Stimulated activated naive CD8-positive, alpha-beta T cell treated with anti-CD3 and anti-CD28 coated beads, Interleukin-15, Interleukin-2, amounts not matched to agents 100 ng/mL and 50 ng/mL, for 24 hours (primary cell): ENCODE results near the gene DNPEP.

Experiments
- H3K27ac Mint-ChIP-seq: one replicate; pipeline ENCODE4 v1.8.0; 2021; ENCODE audit warnings: mild to moderate bottlenecking, mixed read lengths
- H3K27me3 Mint-ChIP-seq: one replicate; pipeline ENCODE4 v1.8.0; 2021; ENCODE audit warnings: mixed read lengths
- H3K36me3 Mint-ChIP-seq: one replicate; pipeline ENCODE4 v1.8.0; 2021; ENCODE audit warnings: low read depth, mixed read lengths
- H3K4me1 Mint-ChIP-seq: one replicate; pipeline ENCODE4 v1.8.0; 2021; ENCODE audit warnings: low read depth, mixed read lengths
- H3K4me3 Mint-ChIP-seq: one replicate; pipeline ENCODE4 v1.8.0; 2021; ENCODE audit warnings: mild to moderate bottlenecking, mixed read lengths
- H3K9me3 Mint-ChIP-seq: one replicate; pipeline ENCODE4 v1.8.0; 2021; ENCODE audit warnings: mixed read lengths

The DNPEP gene

DNA sequence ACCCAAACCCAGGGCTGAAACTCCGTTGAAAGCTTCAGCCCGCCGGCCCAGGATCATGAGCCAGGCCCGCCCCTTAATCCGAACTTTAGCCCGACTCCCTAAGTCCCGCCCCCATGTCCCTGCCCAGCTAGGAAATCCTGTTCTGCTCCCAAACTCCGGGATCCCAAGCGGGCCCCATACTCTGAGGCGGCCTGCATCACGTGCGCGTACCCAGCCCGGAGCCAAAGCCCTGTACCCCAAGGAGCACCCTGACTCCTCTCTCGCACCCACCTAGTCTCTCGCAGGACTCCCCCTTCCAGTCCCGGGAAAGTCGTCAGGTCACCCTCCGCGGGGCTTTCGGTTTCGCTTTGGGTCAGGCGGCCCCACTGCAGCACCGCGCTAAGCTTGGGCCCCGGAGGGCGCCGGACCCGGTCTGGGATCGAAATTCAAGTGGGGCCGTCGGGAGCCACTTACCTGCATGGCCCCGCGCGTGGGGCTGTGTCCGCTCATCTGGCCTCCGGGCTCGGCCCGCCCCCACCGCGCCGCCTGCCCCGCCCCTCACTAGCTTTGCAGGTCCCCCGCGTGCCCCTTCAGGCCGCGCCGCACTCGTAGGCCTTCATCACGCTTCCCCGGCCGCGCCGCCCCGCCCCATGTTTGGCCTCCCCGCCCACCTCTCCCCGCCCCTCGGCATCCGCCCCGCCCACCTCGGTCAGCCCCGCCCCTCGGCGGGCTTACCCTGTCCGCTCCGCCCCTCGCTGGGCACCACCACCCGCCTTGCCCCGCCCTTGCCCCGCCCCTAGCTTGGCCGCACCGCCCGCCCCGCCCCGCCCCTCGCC, at the start of gene DNPEP:
TSS of gene DNPEP (minus strand) at position 607 of the 815 bp plus-strand sequence. CDS start at position 489, 118 bp downstream.
- no peaks in the 10 kb centered on the region for H3K27me3 Mint-ChIP-seq
- peaks cover 16% of the 10 kb centered on the region for H3K4me1 Mint-ChIP-seq
- no peaks in the 10 kb centered on the region for H3K9me3 Mint-ChIP-seq
- peaks cover 26% of the 10 kb centered on the region for H3K36me3 Mint-ChIP-seq
- peak within 1 kb of the TSS; percentile 99 for H3K27ac Mint-ChIP-seq
- peak within 1 kb of the TSS; percentile 98 for H3K4me3 Mint-ChIP-seq

DNA sequence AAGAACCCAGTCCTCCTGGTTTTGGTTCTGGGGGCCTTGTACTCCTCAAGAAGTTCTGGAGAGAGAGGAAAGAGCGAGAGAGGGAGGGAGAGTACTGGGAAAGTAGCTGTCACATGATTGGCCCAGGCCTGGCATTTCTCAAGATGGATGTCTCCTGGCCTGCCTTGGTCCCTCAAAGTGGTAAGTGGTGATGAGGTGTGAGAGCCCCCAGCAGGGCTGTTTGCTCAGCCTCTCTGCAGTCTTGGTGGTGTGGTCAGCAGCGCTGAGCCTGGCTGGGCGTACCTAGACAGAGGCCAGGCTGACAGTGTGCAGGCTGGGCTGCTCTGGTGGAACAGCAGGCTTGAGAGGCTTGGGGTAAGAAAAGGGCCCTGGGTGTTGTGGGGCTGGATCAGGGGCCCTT, 49.4 kb upstream of the DNPEP start:
- Mint-ChIP-seq H3K4me1 (peaks cover 9% of the 10 kb centered on the region), H3K9me3 (no peaks in the 10 kb centered on the region)

DNA sequence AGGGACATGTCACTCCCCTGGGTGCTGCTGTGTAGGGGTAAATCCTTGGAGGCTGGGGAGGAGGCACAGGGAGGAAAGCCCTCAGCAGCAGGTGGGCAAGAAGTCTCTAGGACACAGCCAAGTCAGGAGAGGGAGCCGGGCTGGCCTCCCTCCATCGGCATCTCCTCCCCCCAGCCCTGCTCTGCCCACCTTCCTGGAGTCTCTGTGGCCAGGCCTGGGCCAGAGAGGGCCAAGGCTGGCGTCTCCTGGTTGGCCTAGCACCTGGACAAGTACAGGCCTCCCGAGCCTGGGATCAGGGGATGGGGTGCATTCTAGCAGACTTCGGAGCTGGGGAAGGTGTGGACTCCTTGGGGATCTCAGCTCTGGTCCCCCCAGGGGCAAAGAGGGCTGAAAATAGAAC, 48.8 kb upstream of the DNPEP start:
- Mint-ChIP-seq H3K9me3 (no peaks in the 10 kb centered on the region), H3K4me3 (no peak overlapping the region), H3K4me1 (peaks cover 8% of the 10 kb centered on the region), H3K27me3 (peaks cover 24% of the 10 kb centered on the region), H3K27ac (no peak overlapping the region), H3K36me3 (no peaks in the 10 kb centered on the region)

More for the DNA sequence above, 49.4 kb upstream of the DNPEP start:
- H3K36me3 Mint-ChIP-seq = no peaks in the 10 kb centered on the region
- H3K27ac Mint-ChIP-seq = no peak overlapping the region
- peaks cover 24% of the 10 kb centered on the region for H3K27me3 Mint-ChIP-seq
- no peak overlapping the region for H3K4me3 Mint-ChIP-seq

DNA sequence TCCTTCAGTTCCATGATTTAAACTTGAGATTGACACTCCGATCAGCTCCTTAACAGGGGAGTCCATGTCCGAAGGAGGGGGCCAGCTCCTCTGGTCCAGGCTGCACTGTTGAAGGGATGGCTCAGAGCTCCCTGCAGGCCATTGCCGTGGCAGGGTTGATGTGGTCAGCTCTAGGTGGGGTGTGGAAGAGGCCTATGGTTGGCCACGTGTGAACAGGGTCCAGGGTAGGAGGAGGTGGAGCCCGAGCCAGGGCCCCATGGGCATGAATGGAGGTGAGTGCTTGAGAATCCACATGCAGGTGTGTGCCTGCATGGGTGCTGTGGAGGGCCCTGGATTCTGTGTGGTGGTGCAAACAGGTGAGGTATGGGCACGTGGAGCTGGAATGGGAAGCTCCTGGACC, 48.0 kb upstream of the DNPEP start:
- peaks cover 17% of the 10 kb centered on the region for H3K27me3 Mint-ChIP-seq
- H3K27ac Mint-ChIP-seq = no peak overlapping the region

DNA sequence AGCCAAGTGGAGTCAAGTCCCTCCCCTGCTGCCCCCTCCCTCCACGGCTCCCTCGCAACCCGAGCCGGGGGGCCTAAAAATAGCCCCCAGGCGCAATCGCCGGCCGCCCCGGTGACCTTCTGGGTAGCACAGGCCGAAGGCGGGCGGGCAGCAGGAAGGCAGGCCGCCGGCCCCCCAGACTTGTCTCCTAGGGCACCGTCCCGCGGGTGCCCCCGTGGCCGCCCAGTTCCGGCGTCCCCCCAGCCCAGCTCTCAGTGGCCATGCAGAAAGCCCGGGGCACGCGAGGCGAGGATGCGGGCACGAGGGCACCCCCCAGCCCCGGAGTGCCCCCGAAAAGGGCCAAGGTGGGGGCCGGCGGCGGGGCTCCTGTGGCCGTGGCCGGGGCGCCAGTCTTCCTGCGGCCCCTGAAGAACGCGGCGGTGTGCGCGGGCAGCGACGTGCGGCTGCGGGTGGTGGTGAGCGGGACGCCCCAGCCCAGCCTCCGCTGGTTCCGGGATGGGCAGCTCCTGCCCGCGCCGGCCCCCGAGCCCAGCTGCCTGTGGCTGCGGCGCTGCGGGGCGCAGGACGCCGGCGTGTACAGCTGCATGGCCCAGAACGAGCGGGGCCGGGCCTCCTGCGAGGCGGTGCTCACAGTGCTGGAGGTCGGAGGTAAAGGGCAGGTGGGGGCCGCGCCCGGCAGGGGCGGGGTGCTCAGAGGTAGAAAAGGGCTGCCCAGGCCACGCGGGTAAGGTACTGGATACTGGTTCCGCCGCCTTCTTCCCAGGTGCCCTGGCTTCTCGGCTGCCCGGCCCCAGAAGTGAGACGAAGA, 47.2 kb upstream of the DNPEP start, which contains the start of gene SPEG:
TSS of gene SPEG (plus strand) at position 126 of the 808 bp plus-strand sequence. CDS start at position 261, 135 bp downstream.
- no peaks in the 10 kb centered on the region for H3K4me1 Mint-ChIP-seq
- H3K36me3 Mint-ChIP-seq = no peaks in the 10 kb centered on the region
- H3K27ac Mint-ChIP-seq = no peak within 1 kb of the TSS
- peaks cover 15% of the 10 kb centered on the region for H3K27me3 Mint-ChIP-seq
- no peak within 1 kb of the TSS for H3K4me3 Mint-ChIP-seq
- H3K9me3 Mint-ChIP-seq = no peaks in the 10 kb centered on the region

More for the DNA sequence above, 48.0 kb upstream of the DNPEP start:
- Mint-ChIP-seq H3K4me3 (no peak overlapping the region), H3K36me3 (no peaks in the 10 kb centered on the region), H3K9me3 (no peaks in the 10 kb centered on the region), H3K4me1 (no peaks in the 10 kb centered on the region)

DNA sequence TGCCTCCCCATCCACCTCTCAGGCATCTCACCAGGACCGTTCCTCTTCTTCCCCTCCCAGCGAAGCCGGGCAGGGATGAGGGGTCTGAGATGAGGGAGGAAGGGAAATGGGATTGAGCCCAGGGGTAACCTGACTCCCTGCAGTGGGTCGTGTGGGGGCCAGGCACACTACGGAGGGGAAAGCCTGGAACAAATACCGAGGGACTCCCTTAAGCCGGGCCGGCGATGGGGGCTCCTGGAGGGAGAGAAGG, 46.7 kb upstream of the DNPEP start:
- Mint-ChIP-seq H3K4me1 (no peaks in the 10 kb centered on the region), H3K27ac (no peak overlapping the region), H3K36me3 (no peaks in the 10 kb centered on the region), H3K4me3 (no peak overlapping the region), H3K9me3 (no peaks in the 10 kb centered on the region), H3K27me3 (peaks cover 15% of the 10 kb centered on the region)

DNA sequence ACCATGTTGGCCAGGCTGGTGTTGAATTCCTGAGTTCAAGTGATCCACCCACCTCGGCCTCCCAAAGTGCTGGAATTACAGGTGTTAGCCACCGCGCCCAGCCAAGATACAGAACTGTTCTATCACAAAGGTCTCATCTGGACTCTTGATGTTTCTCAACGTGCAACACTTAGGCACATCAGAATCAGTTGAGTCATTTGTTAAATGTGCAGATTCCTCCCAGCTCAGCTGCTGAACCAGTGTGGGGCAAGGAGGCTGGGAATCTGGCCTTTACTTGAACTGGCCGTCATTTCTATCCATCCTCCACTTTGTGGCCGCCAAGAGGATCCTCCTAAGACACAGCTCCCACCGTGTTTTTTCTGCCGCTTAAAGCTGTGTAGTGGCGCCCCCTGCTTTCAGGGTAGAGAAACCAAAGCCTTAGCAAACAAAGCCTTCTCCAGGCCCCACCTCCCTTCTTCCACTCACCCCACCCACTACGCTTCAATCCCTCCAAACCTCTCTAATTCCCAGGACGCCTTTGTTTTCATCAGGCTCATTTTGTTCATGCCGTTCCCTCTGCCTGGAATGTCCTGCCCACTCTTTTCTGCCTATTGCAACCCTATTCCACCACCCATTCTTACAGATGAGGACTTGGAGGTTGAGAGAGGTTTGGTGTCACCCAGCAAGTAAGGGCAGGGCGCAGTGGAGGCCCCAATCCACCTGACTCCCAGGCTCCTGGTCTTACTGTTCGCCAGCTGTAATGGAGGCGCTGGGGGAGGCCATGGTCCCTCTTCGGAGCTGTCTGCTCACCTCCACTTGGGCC, 46.2 kb upstream of the DNPEP start:
- Mint-ChIP-seq H3K9me3 (no peaks in the 10 kb centered on the region), H3K4me3 (no peak overlapping the region), H3K36me3 (no peaks in the 10 kb centered on the region), H3K27me3 (peaks cover 15% of the 10 kb centered on the region), H3K27ac (no peak overlapping the region), H3K4me1 (no peaks in the 10 kb centered on the region)

DNA sequence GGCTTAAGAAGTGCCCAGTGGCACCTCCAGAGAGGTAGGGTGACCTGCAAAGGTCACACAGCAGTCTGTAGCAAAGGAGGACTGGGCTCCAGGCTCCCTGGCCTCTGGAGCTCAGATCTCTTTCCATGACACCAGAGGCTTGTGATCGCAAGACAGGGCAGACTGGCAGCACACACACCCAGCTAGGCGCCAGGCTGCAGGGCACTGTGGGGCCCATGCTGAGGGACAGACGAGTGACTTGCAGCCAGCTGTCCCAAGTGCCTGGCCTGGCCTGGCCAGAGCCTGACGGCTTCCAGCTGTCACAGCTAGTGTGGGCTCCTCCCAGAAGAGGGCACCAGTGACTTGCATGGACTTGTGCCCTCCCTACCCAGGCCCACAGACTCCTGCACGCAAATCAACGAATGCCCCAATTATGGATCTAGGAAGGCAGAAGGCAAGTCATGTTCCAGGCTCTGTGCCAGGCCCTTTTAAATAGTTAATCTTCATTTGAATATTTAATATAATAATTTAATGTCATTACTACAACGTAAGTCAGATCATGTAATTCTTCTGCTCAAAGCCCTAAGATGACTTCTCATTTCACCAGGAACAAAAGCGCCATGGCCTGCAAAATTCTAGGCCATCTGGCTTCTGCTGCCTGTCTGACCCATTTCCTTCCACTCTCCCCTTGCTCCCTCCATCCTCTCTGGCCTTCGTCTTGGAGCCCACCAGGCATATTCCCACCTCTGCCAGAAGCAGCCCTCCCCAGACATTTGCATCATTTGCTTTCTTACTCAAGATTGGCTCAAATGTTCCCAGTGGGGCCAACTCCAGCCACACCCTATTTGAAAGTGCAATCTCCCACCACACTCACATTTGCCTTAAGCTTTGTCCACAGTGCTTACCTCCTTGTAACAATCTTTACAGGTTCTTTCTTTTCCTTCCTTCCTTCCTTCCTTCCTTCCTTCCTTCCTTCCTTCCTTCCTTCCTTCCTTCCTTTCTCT, 43.2 kb upstream of the DNPEP start:
- Mint-ChIP-seq H3K9me3 (no peaks in the 10 kb centered on the region), H3K4me1 (no peaks in the 10 kb centered on the region), H3K27ac (no peak overlapping the region), H3K4me3 (no peak overlapping the region), H3K27me3 (peaks cover 13% of the 10 kb centered on the region), H3K36me3 (no peaks in the 10 kb centered on the region)

DNA sequence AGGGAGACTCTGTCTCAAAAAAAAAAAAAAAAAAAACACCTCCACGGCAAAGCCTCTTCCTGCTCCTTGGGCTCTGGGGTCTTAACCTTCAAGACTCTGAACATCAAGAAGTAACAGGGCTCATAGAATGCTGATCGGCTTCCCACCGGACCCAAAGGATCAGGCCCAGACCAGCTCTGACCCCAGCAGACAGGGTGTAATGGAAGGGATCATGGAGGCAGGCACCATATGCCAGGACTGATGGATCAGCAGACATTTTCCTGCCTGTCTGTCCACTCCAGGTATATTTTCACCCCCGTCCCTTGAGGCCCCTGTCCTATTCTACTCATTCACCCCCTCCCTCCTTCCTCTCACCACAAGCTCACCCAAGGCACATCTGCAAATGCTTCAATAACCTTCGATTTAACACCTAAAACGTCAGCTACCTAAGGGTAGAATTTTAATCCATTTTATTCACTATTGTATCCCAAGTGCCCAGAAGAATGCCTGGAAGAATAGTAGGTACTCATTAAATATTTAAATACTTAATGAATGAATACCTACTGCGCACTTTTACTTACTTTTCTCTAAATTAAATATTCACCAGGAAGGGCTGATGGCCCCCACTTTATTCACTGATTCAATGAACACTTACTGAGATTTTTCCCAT, 42.4 kb upstream of the DNPEP start:
- Mint-ChIP-seq H3K9me3 (no peaks in the 10 kb centered on the region), H3K27ac (no peak overlapping the region), H3K4me1 (no peaks in the 10 kb centered on the region), H3K36me3 (no peaks in the 10 kb centered on the region), H3K27me3 (peaks cover 5% of the 10 kb centered on the region), H3K4me3 (no peak overlapping the region)

DNA sequence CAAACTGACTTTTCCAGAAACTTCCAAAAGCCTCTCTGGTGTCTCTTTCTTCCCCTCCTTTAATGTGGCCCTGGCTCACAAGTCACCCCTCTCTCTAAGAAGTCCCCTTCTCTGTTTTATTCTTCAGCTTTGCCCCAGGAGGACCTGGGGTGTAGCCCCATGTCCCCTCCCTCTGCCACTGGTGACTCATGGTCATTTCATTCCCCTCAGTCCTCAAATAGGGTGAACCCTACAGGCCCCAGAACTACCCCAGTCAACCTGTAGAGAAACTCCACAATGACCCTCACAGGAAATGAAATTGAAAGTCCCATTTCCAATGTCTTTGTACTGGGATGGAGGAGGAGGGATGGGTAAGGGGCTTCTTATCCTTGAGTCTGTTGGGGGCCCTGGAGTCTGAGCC, 40.8 kb upstream of the DNPEP start:
- H3K36me3 Mint-ChIP-seq = no peaks in the 10 kb centered on the region
- no peaks in the 10 kb centered on the region for H3K4me1 Mint-ChIP-seq
- H3K4me3 Mint-ChIP-seq = no peak overlapping the region
- H3K9me3 Mint-ChIP-seq = no peaks in the 10 kb centered on the region
- H3K27ac Mint-ChIP-seq = no peak overlapping the region
- H3K27me3 Mint-ChIP-seq = no peaks in the 10 kb centered on the region

DNA sequence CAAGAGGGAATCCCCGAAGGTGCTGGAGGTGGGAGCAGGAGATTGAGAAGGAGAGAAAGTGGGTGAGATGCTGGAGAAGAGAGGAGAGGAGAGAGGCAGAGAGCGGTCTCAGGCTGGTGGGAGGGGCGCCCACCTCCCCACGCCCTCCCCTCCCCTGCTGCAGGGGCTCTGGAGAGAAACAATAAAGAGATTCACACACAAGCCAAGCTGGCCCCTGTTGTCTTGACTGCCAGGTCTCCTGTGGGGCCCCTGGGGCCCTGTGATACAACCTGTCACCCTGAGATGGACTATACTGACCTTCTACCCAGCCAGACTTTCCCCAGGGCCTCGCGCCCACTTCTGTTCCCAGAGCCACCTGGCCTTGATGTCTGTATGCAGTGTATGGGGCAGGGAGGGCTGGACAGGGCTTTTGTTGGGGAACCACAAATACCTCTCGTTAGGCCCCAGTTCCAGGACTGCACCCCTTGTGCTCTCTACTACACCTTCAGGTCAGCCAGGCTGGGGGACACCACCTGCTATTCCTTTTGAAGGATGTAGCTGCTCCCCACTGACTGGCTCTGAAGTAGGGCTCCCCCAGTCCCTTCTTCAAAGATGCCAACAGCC, 38.9 kb upstream of the DNPEP start:
- Mint-ChIP-seq H3K9me3 (no peaks in the 10 kb centered on the region), H3K36me3 (no peaks in the 10 kb centered on the region), H3K4me1 (no peaks in the 10 kb centered on the region), H3K4me3 (no peak overlapping the region), H3K27ac (no peak overlapping the region), H3K27me3 (no peaks in the 10 kb centered on the region)

DNA sequence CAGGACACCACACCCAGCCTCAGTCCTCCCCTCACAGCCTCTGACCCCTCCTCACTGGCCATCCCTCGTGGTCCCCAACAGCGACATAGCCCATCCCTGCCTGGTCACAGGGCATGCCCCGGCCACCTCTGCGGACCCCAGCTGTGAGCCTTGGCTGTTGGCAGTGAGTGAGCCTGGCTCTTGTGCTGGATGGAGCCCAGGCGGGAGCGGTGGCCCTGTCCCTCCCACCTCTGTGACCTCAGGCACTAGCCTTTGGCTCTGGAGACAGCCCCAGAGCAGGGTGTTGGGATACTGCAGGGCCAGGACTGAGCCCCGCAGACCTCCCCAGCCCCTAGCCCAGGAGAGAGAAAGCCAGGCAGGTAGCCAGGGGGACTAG, 38.3 kb upstream of the DNPEP start:
- Mint-ChIP-seq H3K4me1 (no peaks in the 10 kb centered on the region), H3K36me3 (no peaks in the 10 kb centered on the region), H3K4me3 (no peak overlapping the region), H3K27me3 (no peaks in the 10 kb centered on the region), H3K27ac (no peak overlapping the region), H3K9me3 (no peaks in the 10 kb centered on the region)

DNA sequence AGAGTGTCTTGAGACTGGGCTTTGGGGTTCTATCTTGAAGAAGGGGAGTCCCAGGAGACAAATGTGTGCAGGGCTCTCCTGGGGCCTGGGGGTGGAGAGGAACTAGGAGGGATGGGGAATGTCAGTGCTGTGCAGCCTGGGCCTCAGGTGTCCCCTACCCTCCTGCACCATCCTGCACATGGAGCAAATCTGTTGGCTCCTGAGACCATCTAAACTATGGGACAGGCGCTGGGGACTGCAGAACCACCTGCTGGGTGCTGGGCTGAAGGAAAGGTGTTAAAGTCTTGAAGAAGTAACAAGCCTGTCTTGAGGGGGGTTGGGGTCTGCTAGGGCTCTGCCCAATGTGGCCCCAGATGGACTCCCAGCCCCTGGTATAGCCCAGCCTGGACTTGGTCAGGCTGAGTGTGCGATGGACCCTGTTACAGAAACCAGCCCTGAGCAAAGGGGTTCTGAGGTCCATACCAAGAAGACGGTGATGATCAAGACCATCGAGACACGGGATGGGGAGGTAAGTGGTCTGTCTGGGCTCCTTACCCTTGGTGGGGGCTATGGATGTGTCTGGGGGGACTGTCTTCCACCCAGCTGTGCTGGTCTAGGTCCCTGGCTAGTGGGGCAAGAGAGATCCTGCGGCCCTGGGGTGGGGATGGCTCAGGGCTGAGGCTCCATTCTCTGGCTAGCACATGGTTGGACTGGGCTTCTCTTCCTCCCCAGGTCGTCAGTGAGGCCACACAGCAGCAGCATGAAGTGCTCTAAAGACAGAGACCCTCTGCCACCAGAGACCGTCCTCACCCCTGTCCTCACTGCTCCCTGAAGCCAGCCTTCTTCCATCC, 37.7 kb upstream of the DNPEP start:
- Mint-ChIP-seq H3K27ac (no peak overlapping the region), H3K27me3 (no peaks in the 10 kb centered on the region), H3K4me1 (no peaks in the 10 kb centered on the region), H3K9me3 (no peaks in the 10 kb centered on the region), H3K4me3 (no peak overlapping the region), H3K36me3 (no peaks in the 10 kb centered on the region)
